Regular cardiac myocyte (primary cell): ENCODE results near the gene PRMT5. TPM values are rescaled to one million over a fixed set of nuclear protein-coding genes. Genes with fewer than 3 reads are reported as not detected.

Source experiments
- total RNA-seq: library from RNA; depleted of rRNA; stranded (reverse); fragments of >200 nt; gene quantifications from 2 replicates; pipeline ENCODE4 v1.2.3, GENCODE V29; 2014

PRMT5 gene
- total RNA-seq: 43.1 and 128 TPM in 2 replicates

GRCh38 chr14:22929104-22929960 lies at the start of gene PRMT5:
Gene PRMT5, minus strand, starts transcription at chr14:22929376. Its CDS starts 15 bp downstream, at chr14:22929361.

GRCh38 chr14:22918804-22919600 lies 10.2 kb downstream of the PRMT5 start, which contains the start of gene RBM23:
Gene RBM23, minus strand, starts transcription at chr14:22919149.

GRCh38 chr14:22883173-22883976 lies 45.8 kb downstream of the PRMT5 start, which contains the start of gene REM2:
Gene REM2, plus strand, starts transcription at chr14:22883222. Its CDS starts 66 bp downstream, at chr14:22883288.

GRCh38 chr14:22871224-22872032 lies 57.7 kb downstream of the PRMT5 start, which contains the start of gene LRP10:
Gene LRP10, plus strand, starts transcription at chr14:22871740. Its CDS starts 564 bp downstream, at chr14:22872304.

Other genes starting within 250 kb of the PRMT5 start
- 37.0 and 39.5 TPM in 2 replicates for gene OXA1L, start 162.7 kb downstream of the PRMT5 start, total RNA-seq
- gene SLC7A7, start 113.9 kb downstream of the PRMT5 start, total RNA-seq: 18.2 and 21.4 TPM in 2 replicates
- 23.1 and 56.4 TPM in 2 replicates for gene MRPL52, start 99.5 kb downstream of the PRMT5 start, total RNA-seq
- gene MMP14, start 92.8 kb downstream of the PRMT5 start, total RNA-seq: 326 and 383 TPM in 2 replicates
- gene LRP10, start 57.6 kb downstream of the PRMT5 start, total RNA-seq: 57.1 and 72.7 TPM in 2 replicates
- gene REM2, start 46.2 kb downstream of the PRMT5 start, total RNA-seq: under 0.01 TPM in 1 of 2 replicates, not detected in the other
- 53.1 and 64.0 TPM in 2 replicates for gene RBM23, start 10.2 kb downstream of the PRMT5 start, total RNA-seq
- 33.7 and 45.9 TPM in 2 replicates for gene HAUS4, start 27.7 kb upstream of the PRMT5 start, total RNA-seq
- gene AJUBA, start 53.2 kb upstream of the PRMT5 start, total RNA-seq: 47.0 and 53.0 TPM in 2 replicates
- gene C14orf93, start 80.8 kb upstream of the PRMT5 start, total RNA-seq: 5.8 and 7.0 TPM in 2 replicates
- gene PSMB5, start 105.5 kb upstream of the PRMT5 start, total RNA-seq: 283 and 415 TPM in 2 replicates
- under 0.01 TPM in 1 of 2 replicates, not detected in the other for gene PSMB11, start 112.8 kb upstream of the PRMT5 start, total RNA-seq
- gene CDH24, start 128.1 kb upstream of the PRMT5 start, total RNA-seq: 6.2 and 10.2 TPM in 2 replicates
- 46.8 and 87.8 TPM in 2 replicates for gene ACIN1, start 165.8 kb upstream of the PRMT5 start, total RNA-seq
- 38.1 and 57.7 TPM in 2 replicates for gene C14orf119, start 166.1 kb upstream of the PRMT5 start, total RNA-seq
- not detected in 2 replicates for gene CIROP, start 175.6 kb upstream of the PRMT5 start, total RNA-seq
- gene CEBPE, start 189.9 kb upstream of the PRMT5 start, total RNA-seq: not detected in 2 replicates